Measurements from ENCODE around the gene TAF1B.

The TAF1B gene

DNA sequence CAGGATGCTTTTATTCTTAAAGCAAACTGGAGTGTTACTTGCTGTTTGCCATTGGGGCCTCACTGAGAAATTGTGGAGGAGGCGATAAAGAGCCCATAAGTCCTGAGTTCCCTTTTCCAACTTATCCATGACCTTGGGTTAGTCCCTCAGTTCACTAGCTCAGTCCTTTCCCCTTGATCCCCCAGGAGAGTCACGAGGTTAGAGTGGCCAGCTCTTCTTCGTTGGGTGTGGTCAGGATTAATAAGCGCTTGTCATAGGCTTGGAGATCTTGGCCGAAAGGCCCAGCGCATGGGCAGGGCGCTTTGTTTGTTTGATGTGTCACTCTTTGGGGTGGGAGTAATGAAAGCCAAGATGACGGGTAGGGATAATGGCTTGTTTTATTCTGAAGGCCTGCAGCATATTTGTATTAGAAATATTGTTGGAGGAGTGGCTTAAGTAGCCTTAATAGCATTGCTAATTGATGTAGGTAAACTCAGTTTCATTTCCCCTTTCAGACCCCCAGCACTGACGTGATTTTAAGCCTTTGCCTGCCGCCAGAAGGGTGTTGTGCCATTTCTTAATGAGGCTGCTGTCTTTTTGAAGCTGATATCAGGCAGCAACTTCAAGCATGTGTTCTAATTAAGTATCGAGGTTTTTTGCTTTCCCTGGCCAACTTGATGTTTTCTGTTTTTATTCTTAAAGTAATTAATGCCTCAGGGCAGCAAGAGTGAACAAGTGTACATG lies 123.9 kb downstream of the TAF1B start:
- no peak for DNase-seq (ENCODE audit: low read depth)

- DNase-seq (ENCODE audit: low read depth), result no peak
Measured at GRCh38 chr2:9968553-9969497, 125.6 kb downstream of the TAF1B start.

DNA sequence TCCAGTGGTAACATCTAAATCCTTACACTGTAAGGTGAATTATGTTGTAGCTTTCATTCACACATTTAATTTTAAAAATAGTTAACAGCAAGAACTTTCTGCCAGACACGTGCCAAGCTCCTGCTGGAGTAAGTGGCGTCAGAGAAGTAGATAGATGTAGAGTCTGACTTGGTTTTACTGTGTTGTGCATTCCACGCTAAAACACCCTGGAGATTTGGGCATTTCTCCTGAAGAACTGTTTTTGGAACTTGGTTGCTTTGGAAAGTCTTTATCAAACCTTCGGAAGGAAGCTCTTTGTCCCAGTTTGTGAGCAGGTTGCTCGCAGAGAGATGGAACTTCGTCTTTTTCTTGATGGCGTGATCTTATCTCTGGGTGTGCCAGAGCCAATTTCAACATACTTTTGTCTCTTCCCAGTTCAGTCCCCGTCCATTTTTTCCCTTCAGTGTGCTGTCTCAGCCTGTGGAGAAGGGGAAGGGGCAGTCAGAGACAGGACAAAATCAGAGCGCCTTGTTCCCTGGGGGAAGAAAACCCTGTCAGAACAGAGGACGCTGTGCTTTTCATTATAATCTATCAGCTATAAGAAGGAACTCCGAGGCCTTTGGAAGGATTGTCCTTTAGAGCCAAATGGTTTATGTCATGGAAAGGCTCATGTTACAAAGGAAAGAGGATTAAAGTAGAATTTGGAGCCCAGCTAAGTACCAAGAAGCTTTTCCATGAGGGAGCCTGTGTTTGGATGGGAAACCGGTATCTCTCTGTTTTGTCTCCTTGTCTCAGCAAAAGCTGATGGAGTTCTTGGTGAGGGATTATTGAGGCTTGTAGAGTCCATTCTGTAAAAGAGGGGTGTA lies 127.1 kb downstream of the TAF1B start:
- no peak for DNase-seq (ENCODE audit: low read depth)

DNA sequence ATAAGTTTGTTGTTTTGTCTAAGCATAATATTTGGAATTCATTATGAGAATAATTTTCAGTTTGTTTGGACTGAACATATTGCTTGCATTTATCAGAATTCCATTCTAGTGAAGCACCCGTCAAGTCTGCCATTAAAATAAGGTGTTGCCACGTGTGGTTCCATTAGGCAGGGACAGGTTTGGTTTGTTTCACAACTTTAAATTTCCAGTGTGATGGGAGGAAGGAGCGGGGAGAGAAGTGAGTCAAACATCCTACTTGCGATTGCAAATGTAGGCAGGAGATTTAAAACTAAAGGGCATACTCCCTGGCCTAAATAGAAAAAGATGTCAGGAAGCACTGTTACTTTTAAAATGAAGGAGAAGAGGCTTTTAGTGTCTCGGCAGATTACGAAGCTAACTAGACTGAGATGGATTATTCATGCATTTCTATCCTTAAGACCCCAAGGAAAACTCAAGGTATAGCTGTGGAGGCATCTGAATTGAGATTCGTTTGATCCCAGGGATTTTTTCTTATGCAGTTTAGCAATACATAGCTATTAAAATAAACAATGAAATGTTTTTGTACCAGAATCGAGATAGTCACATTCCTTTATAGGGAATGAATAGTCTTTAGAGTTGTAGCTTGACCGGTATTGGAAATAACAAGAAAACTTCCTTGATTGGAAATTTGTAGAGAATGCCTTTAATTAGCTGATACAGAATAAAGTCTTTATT lies 128.0 kb downstream of the TAF1B start:
- DNase-seq (ENCODE audit: low read depth), result no peak

DNA sequence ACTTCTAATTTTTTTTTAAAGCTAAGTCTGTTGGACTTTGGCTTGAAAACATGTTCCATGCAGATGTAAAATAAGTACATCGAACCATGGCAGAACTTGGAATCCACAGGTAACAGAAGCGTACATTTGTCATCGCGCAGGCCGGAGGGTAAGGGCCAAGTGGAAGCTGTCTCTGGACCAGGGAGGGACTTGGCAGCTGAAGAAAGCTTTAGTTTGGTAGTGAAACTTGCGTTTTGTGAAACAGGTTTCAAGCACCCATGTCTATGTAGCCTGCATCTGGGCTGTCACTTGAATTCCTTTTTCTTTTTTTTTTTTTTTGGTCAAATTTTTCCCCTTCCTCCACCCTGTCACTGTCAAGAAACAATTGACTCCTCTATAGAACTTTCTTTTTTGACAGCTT lies 128.6 kb downstream of the TAF1B start:
- DNase-seq (ENCODE audit: low read depth), result no peak

DNA sequence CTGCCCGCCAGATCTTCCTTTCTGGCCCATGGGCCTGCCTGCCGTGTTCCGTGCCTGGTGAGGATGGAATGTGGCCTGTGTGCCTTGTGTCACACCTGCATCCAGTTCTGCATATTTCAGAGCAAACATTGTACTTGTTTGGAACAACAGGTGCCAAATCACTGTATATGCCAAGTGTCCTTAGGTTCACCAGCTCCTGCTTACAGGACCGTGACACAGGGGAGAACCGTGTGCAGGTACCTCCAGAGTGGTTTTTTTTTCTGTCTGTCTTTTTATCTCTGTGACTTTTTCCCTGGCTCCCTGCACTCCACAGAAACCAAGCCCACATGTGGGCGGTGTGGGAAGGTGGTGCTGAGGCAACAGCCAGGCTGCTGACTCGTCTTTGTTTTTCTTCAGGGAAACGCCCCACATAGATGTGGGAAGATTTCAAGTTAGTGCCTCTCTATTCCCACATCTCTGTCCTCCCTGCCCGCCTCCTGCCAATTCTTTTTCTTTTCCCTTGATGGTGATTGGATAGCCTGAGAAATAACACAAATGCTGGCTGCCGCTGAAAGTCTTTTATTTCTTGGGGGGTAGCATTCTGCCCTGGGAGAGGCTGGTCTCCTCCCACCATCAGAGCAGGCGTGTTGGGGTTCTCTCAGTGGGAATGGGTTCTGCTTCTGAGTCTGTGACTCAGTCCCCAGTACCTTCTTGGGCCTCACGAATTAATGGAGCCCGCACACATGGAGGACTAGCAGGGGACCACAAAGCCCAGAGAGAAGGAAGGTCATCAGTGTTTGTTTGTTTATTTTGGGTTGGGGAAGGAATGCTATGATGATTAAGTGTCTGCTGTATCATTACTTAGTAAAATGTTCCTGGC lies 129.6 kb downstream of the TAF1B start:
- DNase-seq (ENCODE audit: low read depth), result no peak

DNA sequence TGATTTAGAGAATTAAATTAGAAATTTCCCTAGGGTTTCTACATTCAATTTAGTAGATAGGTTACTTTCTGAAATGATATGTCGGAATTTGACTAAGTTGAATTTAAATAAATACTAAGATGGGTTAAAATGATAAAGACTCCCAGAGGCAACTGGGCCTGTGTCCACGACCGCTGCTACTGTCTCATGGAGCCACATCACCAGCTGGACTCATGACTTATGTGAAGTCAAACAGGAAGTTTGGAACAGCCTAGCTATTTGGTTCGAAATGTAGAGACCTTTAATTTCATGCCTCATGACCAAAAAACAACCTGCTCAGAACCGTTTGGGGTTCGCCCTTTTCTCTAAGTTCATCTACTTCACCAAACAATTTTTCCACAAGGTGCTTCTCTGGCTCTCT lies 130.4 kb downstream of the TAF1B start:
- no peak for DNase-seq (ENCODE audit: low read depth)

DNA sequence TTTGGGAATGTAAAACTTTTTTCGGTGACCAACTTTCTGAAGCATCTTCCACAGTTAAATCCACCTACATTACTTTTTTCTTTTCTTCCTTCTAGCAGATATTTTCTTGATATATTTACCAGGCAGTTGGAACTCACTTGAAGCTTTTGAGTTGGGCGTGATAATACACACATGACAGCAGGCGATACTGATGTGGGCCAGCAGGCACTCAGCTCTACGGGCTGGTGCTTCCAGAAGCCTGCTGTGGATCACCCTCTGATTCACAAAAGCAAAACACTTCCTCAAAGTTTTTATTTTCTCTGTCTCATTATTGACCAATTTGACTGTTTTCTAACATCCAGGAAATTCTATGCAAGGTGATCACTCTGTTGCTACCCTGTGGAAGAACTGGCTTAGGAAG lies 131.1 kb downstream of the TAF1B start:
- DNase-seq (ENCODE audit: low read depth), result no peak

- DNase-seq (ENCODE audit: low read depth), result no peak
Measured at GRCh38 chr2:9975328-9975727, 132.1 kb downstream of the TAF1B start.

DNA sequence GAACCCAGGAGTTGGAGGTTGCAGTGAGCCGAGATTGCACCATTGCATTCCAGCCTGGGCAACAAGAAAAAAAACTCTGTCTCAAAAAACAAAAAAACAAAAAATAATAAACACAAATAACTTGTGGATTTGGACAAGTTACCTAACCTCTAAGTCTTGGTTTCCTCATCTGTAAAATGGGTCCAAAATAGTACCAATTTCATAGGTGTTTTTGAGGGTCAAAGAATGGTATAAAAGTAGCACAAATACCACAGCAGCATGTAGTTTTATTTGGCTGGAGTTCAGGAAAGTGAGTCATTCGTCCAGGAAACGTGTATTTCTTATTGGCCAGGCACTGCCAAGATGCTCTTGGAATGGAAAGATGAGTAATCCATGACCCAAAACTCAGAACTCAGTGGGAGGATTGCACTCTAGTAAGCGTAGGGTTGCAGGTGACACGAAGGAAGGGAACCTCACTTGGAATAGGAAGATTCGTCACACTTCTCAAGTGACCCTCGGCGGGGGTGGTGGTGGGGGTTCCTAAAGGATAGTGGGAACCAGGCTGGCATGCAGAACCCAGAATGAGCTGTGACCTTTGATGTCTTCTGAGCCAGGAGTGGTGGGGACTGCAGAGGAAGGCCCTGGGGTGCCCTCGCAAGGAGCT lies 132.7 kb downstream of the TAF1B start:
- DNase-seq (ENCODE audit: low read depth), result peak; percentile 2

DNA sequence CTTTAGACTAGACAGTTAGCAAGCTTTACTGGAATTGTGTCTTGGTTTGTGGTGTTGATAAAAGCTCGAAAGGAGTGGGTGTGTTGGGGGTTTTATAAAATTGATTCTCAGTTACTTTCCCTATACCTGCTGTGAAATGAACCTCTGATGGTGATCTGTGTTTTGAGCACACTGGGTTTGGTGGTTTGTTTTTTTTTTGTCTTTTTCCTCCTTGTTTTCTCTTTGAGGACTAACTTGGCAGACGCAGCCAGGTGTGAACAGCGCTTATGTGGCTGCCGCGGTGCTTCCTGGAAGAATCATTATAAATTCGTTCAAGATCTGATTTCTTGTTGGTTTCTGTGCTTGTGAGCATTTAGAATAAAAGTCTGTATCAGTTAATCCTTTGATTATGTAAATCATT lies 136.7 kb downstream of the TAF1B start:
- DNase-seq (ENCODE audit: low read depth), result no peak

- no peak for DNase-seq (ENCODE audit: low read depth)
Measured at GRCh38 chr2:9980520-9980919, 137.2 kb downstream of the TAF1B start.

DNA sequence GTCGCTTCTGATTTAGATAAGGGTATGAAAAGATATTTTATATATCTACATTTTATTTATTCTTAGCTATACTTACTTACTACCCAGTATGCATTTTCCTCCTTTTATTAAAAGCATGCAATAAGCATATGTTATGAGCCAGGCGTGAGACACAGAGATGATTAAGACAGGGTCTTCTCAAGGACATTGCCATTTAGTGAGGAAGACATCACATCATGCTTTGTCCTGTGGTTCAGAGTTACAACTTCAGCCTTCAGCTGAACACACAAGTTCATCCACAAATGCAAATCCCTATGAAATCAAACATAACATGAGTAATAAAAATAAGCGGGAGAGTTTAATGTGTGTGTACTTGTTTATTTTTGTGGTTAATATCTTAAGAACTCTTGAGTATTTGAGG lies 138.4 kb downstream of the TAF1B start:
- no peak for DNase-seq (ENCODE audit: low read depth)

DNA sequence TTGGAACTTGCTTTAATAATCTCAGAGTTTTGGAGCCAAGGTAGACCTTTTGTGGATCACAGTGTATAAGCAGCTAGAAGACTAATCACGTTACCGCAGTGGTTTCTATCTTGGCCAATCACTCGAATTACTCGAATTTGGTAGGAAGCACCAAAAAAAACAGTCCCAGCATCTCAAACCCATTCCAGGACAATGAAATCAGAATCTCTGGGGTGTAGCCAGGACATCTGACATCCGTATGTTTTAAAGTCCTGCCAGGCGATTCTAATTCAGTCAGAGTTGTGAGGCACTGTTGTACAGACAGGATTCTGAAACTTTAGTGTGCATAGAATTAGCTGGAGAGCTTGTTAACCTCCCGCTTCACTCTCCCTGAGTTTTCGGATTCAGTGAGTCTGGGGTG lies 139.0 kb downstream of the TAF1B start:
- DNase-seq (ENCODE audit: low read depth), result no peak

DNA sequence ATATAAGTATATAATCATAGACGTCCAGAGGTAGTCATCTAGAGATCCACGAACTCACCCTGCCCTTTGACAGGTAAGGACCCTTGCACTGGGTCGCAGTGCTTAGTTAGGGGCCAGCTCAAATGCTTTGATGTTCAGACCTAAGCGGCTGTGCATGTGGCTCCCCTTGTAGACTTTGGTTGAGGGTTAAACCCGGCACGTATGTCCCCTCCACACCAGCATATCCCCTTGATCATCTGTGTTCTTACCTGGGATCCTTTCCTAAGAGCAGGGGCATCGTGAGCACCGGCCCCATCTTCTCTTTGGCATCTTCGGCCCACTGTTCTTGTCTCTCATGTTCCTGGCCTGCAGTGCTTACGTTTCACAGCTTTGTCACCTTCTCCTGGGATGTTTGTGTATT lies 139.6 kb downstream of the TAF1B start:
- no peak for DNase-seq (ENCODE audit: low read depth)

DNA sequence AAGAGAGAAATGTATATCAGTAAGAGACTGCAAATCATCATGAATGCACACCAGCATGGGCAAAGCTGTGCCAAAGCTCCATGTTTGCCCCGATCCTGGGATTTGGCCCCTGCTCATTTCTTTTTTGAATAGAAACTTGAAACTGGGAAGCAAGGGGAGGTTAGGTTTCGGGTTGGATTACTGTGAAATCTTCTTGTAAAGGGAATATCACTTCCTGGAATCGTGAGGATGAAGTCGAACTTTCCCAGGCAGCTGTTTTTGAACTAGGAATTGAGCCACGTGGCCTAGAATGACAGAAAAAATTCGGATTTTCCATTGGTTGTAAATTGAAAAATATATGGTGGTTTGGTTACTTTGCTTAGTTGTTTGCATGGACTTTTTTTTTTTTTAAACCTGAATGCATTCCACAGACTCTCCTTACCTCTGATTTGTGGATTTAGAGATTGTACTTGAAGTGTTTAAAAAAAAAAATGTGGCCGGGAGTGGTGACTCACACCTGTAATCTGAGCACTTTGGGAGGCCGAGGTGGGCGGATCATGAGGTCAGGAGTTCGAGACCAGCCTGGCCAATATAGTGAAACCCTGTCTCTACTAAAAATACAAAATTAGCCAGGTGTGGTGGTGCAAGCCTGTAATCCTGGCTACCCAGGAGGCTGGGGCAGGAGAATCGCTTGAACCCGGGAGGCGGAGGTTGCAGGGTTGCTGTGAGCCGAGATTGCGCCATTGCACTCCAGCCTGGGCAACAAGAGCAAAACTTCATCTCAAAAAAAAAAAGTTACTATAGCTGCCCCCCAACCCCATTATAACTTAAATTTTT lies 140.3 kb downstream of the TAF1B start:
- no peak for DNase-seq (ENCODE audit: low read depth)
